GM18951 (cell line): ENCODE data around the gene CANX.

ENCODE experiments used
- POLR2A ChIP-seq: IDR thresholded peaks from 4 replicates; pipeline ENCODE4 v1.6.1; 2011; ENCODE audit warnings: mild to moderate bottlenecking; ENCODE audit not compliant: insufficient read length, insufficient read depth; ENCODE audit errors: extremely low read depth
- in situ Hi-C: fragments of 300-500 bp; cut with MboI; formaldehyde crosslinking; loops from one replicate; pipeline ENCODE4 v1.12.0; 2022; ENCODE audit warnings: low sequenced_read_pairs, mixed read lengths, inconsistent platforms; ENCODE audit not compliant: unreplicated experiment

The CANX gene

GRCh38 chr5:179771311-179771895 lies 72.6 kb downstream of the CANX start:
- in situ Hi-C loops, result no loop called here
- no peak for TF ChIP-seq POLR2A

- in situ Hi-C loops, result no loop called here
- TF ChIP-seq POLR2A, result no peak
Measured at GRCh38 chr5:179772351-179772750, 73.6 kb downstream of the CANX start.

GRCh38 chr5:179773686-179774040 lies 74.9 kb downstream of the CANX start:
- TF ChIP-seq POLR2A, result no peak
- in situ Hi-C loops, result no loop called here

- in situ Hi-C loops, result no loop called here
- TF ChIP-seq POLR2A, result no peak
Measured at GRCh38 chr5:179774442-179774841, 75.7 kb downstream of the CANX start.

- no peak for TF ChIP-seq POLR2A
- in situ Hi-C loops, result no loop called here
Measured at GRCh38 chr5:179776411-179776938, 77.7 kb downstream of the CANX start.

- TF ChIP-seq POLR2A, result no peak
- in situ Hi-C loops, result no loop called here
Measured at GRCh38 chr5:179777456-179777855, 78.7 kb downstream of the CANX start.

GRCh38 chr5:179777909-179778308 lies 79.1 kb downstream of the CANX start:
- in situ Hi-C loops, result no loop called here
- no peak for TF ChIP-seq POLR2A

- no peak for TF ChIP-seq POLR2A
- in situ Hi-C loops, result no loop called here
Measured at GRCh38 chr5:179778591-179778990, 79.8 kb downstream of the CANX start.

- no peak for TF ChIP-seq POLR2A
- in situ Hi-C loops, result no loop called here
Measured at GRCh38 chr5:179779826-179780225, 81.1 kb downstream of the CANX start.

GRCh38 chr5:179780362-179780761 lies 81.6 kb downstream of the CANX start:
- in situ Hi-C loops, result no loop called here
- no peak for TF ChIP-seq POLR2A
